SK-N-MC (cell line): ENCODE results near the gene SINHCAF.

ENCODE experiments used
- EZH2 ChIP-seq: fragments of 200-600 bp; sonication (generic); IDR thresholded peaks from one replicate; pipeline ENCODE4 v1.6.1; 2017; ENCODE audit warnings: antibody characterized with exemption
- FOXP2 ChIP-seq: optimal IDR thresholded peaks from 2 replicates; pipeline ENCODE3; 2011; ENCODE audit warnings: mild to moderate bottlenecking, moderate library complexity; ENCODE audit not compliant: insufficient read depth; ENCODE audit errors: extremely low read length, control extremely low read depth
- POLR2AphosphoS5 ChIP-seq: IDR thresholded peaks from 2 replicates; pipeline ENCODE4 v1.6.1; 2012; ENCODE audit warnings: mild to moderate bottlenecking, low read depth, low read length, borderline replicate concordance

- no peak for TF ChIP-seq EZH2
- no peak for TF ChIP-seq POLR2AphosphoS5
- no peak for TF ChIP-seq FOXP2
These were observed 79.5 kb downstream of the SINHCAF start for GRCh38 chr12:31246470-31246850.
